Measurements from ENCODE around the gene MAP4K3.

Gene MAP4K3

DNA sequence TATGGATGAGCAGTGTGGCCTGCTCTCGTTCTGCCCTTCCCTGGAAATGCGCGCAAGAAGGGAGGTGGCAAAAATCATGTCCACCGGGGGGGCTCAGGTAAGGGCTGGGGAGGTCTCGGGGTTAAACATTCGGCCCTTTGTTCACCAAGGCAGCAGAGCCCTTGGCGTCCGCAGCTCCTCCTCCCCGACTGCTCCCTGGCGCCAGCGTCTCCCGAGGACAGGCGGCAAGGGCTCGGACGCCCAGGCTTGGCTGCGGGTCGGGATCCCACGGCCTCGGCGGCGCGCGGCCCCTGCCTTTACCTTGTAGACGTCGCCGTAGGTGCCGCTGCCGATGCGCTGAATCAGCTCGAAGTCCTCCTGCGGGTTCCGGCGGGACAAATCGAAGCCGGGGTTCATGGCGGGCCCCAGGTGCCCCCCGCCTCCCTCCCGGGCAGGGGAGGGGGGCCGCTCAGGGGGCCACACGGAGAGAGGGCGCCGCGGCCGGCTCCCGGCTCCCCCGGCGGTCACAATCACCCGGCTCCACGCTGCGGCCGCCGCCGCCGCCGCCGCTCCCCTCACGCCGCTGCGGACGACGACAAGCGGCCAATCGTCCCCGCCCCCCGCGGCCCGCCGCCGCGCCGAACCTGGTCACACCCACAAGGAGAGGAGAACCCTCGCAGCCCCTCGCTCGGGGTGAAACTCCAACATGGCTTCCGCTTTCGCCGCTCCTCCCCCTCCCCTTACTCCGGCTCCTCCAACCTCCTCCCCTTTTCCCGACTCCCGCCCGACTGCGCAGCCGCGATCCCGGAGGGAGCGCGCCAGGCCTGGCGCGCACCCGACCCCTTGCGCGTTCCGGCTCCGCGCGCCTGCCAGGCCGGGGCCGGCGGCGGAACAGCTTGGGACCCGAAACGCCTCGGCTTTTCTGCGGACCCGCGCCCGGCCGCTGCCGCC, at the start of gene MAP4K3:
Gene MAP4K3, minus strand, starts transcription at position 694 of the 930 bp plus-strand sequence. Its CDS starts 298 bp downstream, at position 396.
- in situ Hi-C loops (cut with MboI; ENCODE audit: low sequenced_read_pairs): no loop called here

DNA sequence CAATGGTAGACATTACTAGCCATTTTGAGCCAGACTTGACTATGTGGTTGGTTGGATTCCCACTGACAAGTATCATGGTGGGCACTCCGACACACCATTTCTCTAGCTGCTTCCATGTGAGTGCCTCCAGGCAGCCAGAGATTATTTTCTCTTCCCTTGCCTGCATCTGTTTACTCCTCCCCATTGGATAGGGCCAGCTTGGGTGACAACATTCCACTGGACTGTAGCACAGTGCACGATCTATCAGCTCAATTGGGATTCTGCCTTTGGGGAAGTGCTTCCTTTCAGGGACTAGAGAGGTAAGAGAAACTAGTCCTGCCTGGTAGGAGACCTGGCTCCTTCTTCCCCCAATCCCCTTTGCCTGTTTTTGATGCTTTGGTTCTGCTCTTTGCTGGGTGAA, 49.0 kb upstream of the MAP4K3 start:
- in situ Hi-C loops (cut with MboI; ENCODE audit: low sequenced_read_pairs): no loop called here

DNA sequence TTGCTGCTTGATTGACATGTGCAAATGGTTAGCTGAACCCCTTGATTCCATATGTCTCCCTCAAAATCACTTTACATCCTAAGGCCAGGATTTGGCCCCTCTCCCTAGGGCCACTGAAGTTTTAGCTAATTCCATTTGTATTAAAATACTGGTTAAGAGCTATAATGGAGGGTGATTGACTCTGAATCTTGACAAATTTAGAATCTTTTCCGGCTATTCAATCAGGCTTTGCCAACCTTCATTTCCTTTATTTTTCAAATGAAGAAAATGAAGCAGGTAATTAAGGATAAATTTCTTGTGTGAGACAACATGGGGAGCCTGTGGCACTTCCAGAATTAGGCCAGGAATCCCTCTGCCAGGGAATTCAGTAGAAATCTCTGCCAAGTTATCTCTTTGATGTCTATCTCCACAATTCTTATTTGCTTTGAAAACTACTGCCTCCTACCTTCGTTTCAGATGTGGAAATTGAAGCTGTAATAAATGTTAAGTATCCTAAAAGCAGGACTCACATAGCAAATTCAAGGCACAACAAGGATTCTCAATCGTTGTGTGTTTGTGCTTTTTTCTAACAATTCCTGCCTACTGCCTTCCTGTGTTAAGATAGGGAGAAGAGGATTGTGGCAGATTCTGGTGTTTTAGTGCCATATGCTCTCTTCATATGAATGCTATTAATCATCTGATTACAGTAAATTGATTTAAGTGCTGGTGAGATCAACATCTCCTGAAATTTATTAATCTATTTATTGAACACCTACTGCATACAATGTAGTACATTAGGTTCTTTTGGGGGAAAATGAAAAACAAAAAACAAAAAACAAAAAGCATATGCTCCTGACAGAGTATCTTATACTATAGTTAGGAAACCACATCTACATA, 47.8 kb upstream of the MAP4K3 start:
- in situ Hi-C loops (cut with MboI; ENCODE audit: low sequenced_read_pairs): no loop called here

DNA sequence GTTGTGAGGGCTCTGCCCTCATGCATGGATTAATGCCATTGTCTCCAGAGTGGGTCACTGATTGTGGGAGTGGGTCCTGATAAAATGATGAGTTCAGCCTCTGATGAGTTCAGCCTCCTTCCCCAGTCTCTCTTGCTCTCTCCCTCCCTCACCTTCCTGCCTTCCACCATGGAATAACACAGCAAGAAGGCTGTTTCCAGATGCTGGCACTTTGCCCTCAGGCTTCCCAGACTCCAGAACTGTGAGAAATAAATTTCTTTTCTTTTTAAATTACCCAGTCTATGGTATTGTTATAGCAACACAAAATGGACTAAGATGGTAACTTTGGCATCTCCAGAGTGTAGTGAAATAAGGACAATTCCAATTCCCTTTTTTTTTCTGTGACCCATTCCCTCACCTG, 47.1 kb upstream of the MAP4K3 start:
- in situ Hi-C loops (cut with MboI; ENCODE audit: low sequenced_read_pairs): no loop called here

DNA sequence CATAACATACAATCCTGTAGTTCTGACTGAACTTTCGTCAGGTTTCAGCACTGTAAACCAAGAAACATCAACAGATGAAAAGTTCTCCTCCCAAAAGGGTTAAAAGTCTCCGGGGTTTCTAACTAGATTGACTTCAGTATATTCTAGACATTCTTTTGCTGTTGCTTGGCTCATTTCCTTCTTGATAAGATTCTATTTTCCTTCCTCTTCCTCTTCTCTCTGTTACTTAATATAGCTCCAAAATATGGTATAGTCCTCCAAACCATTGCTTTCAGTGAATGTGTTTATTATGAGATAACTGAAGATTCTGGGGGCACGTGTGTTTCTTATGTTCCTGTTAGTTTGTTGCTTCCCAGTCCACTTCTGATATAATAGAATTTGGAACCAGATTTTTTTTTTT, 46.4 kb upstream of the MAP4K3 start:
- in situ Hi-C loops (cut with MboI; ENCODE audit: low sequenced_read_pairs): no loop called here

DNA sequence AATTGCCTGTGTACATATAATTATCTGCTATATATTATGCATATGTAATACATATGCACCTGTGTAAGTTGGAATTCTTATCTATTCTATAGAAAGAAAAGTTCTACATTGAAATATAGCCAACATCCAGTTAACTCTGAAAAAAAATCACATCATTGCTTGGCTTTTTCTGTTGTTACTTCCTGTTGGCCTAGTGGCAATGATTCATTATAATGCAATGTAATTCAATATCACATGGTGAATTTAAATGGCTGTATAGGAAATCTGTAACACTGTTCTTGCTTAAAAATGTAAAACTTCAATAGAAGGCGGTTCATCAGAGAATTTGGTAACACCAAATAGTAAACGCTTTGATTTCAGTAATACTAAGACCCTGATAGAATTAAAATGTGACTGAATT, 44.5 kb upstream of the MAP4K3 start:
- in situ Hi-C loops (cut with MboI; ENCODE audit: low sequenced_read_pairs): no loop called here

DNA sequence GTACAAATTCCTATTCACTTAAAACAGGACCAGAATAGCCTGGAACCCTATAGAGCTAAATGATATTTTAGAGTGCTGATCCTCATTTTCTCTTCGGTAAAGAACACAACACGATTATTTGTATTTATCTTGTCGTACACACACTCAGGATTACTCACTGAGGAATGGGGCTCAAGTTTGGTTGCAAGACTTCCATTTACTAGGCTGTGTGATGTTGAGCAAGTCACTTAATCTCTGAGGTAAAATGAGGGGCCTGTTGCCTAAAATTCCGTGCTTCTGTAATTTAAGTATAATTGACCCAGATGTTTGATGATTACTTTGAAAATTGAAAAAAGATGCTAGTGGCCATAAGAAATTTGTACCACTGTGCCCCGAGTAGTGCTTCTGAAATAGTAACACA, 42.6 kb upstream of the MAP4K3 start:
- in situ Hi-C loops (cut with MboI; ENCODE audit: low sequenced_read_pairs): no loop called here

DNA sequence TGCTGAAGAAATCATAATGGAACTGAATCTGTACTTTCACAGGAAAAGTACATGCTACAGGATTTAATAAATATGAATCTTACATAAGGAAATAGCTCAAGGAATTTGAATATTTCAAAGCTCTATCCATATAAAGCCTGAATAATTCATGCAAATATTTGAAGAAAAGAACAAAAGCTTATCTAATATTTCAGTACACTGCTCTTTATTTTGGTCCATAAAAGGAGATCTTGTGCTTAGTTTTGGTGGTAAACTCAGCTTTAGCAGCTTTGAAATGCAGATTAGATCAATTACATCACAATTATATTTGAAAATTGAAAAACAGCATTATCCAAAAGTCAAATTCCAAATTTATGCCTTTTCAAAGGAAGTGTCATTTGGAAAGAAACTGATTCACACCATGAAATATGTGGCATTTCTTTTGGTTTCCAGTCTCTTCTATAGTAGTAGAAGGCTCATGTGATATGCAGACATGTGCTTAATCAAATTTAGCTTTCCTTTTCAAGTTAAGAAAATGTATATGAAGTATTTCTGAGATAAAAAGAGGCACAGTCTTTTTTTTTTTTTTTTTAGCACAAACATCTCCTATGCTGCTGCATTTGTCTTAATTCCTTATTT, 42.1 kb upstream of the MAP4K3 start:
- in situ Hi-C loops (cut with MboI; ENCODE audit: low sequenced_read_pairs): no loop called here

DNA sequence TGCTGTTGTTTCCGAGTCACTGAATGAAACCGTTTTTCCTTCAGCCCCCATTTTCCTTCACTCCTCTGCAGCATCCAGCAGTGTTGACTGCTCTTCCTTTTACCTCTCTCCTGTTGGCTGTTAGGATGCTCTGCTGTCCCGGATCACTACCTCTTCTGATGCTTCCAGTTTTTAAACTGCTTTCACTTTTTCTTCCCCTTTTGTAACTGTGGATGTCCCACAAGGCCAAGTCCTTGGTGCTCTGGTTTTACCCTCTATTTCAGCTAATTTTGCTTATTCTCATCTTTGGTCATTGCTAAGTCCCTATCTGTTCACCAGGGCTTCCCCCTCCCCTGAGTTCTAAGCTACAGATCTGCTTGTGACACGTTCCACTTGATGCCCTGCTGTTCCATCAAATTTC, 39.4 kb upstream of the MAP4K3 start:
- in situ Hi-C loops (cut with MboI; ENCODE audit: low sequenced_read_pairs): no loop called here

DNA sequence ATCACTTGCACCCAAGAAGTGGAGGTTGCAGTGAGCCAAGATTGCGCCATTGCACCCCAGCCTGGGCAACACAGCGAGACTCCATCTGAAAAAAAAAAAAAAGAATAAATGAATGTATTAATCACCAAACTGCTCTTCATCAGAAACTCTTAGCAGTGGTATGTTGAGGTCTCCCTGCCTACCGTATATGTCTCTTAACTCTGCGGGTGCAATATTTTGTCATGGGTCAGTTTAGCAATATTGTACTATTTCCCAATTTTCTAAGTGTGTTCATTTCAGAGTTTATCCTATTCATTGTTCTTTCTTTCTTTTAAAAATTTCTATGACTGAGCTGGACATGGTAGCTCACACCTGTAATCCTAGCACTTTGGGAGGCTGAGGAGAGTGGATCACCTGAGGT, 37.9 kb upstream of the MAP4K3 start:
- in situ Hi-C loops (cut with MboI; ENCODE audit: low sequenced_read_pairs): no loop called here

DNA sequence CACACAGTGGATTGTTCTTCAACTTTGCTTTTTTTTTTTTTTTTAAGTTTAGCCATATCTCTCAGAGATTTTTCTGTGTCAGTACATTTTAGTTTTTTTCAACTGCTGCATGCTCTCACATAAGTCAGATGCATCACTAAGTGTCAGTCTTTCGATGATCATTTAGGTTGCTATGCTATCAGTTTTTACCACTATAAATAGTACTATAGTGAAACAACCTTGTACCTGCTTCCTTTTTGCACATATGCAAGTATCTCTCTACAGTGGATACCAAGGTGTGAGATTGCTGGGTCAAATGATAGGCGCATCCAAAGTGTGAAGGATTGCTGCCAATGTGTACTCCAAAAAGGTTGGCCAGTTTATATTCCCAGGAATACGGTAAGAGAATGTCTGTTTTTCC, 33.5 kb upstream of the MAP4K3 start:
- in situ Hi-C loops (cut with MboI; ENCODE audit: low sequenced_read_pairs): no loop called here

DNA sequence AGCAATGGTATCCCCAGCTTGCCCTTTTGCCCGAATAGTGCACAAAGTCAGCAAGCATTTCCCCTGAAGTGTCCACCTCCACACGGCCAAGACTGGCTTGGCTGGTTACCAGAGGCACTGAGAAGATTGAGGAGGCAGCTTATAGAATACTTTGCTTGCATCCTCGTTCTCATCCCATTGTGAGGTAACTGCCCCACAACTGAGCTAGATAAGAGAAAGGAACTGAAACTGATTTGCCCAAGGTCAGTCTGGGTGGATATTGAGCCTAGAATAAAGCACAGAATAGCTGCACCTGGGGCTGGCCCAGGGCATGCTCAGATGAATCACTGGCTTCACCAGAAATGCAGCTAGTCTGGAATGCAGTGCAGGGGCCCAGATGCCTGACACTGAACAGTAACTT, 32.7 kb upstream of the MAP4K3 start:
- in situ Hi-C loops (cut with MboI; ENCODE audit: low sequenced_read_pairs): no loop called here

DNA sequence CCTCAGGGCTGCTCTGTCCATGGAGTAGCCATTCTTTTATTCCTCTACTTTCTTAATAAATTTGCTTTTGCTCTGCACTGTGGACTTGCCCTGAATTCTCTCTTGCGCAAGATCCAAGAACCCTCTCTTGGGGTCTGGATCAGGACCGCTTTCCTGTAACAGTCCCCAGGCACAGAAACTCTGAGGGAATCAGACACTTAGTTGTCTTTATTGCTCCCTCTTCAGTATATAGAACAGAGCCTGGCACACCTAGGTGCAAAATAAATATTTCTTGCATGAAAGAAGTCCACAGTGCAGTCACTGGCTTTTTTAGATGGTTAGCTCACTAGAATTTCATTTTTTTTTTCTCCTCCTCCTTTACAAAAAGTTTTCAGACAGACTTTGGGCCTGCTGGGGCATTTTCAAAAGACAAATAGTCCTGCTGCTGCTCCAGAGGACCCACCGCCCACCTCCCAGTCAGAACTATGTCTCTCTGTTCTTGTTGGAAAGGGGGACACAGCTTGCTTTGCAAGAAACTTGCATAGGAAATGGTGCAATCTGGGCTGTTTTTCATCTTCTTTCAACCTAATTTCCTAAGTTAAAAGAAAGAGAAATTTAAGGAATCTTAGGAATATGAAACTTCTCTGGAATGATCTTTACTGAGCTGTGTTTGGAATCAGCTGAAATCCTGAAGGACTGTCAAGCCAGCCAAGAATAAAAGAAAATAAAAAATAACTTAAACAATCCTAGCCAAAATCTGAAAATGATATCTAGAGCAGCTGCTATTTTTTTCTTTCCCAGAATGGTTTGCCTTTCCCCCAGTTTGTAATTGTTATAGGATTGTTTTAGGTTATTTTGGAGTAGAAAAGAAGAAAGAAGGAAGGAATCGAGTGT, 31.7 kb upstream of the MAP4K3 start:
- in situ Hi-C loops (cut with MboI; ENCODE audit: low sequenced_read_pairs): no loop called here

DNA sequence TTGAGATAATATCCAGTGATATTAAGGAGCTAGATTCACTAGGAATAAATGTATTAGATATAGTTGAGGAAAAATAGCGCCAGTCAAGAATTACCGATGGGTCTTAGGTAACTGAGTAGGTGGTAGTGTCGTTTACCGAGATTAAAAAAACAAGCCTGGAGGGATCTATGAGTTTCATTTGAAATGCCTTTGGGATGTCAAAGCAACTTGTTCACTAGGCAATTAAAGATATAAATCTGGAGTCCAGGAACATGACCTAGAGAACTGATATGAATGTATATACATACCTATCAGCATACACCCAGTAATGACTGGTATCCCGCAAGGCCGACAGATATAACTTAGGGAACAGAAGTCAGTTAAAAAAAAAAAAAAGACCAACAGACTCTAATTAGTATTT, 29.2 kb upstream of the MAP4K3 start:
- in situ Hi-C loops (cut with MboI; ENCODE audit: low sequenced_read_pairs): no loop called here

DNA sequence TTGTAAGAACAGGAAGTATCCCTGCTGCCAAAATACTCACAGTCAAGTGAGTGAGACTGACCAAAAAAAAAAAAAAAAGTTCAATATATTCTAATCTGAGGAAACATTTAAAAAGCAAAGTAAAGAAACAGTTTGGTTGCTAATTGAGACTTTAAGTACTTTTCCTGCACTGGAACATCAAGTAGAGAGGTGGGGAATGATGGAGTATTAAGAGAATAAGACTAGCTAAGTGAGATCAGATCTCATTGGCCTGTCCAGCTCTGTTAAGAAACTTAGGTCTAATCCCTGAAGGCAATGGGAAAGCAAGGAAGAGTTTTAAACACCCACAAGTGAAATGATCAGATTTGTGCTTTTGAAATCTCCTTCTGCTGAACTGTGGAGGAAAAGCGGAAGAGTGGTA, 27.8 kb upstream of the MAP4K3 start:
- in situ Hi-C loops (cut with MboI; ENCODE audit: low sequenced_read_pairs): no loop called here

DNA sequence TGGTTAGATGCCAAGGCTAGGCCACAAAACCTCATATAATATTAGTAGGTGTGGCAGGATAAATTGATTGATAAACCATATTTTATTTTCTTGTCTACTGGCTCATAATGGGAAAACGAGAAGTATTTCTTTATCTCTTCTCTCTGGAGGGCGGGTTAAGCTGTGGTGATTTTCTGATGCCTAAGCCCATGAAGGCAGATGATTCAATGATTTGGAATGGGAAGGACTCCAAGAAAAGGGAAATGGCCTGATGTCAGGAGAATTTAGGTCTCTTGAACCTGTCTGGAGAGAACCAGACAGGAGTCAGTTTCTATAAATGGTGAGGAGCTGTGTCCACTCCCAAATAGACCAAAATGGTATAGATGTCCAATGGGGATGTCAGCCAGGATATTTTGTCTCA, 18.7 kb upstream of the MAP4K3 start:
- in situ Hi-C loops (cut with MboI; ENCODE audit: low sequenced_read_pairs): no loop called here

DNA sequence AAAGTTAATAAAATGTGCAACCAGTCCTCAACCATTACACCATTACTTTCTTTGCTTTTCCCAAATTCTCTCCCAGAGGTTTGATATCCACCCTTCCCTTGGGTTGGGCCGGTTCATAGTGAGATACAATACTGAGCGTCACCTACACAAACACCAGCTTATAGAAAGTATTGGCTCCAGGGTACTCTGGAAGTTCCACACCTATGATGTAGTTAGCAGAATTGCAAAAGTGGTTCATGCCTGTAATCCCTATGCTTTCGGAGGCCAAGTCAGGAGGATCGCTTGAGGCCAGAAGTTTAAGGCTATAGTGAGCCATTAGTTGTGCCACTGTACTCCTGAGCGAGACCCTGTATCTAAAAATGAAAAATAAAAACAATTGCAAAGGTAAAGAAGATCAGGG, 15.3 kb upstream of the MAP4K3 start:
- in situ Hi-C loops (cut with MboI; ENCODE audit: low sequenced_read_pairs): no loop called here

DNA sequence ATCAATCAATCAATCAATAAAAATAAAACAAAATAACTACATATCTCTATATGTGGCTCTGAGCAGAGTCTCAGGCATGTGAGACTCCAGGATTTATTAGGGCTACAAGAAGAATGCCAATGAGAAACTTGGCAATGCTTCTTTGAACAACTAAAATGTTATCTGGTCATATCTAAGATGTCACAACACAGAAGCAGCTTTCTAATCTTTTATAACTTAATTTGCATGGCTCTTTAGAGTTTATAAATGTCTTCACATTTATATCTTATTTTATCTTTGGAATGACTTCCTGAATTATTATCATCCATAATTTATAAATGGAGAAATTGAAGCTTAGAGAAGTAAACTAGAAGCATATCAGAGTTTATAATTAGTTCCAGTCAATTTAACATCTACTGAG, 14.9 kb upstream of the MAP4K3 start:
- in situ Hi-C loops (cut with MboI; ENCODE audit: low sequenced_read_pairs): no loop called here

DNA sequence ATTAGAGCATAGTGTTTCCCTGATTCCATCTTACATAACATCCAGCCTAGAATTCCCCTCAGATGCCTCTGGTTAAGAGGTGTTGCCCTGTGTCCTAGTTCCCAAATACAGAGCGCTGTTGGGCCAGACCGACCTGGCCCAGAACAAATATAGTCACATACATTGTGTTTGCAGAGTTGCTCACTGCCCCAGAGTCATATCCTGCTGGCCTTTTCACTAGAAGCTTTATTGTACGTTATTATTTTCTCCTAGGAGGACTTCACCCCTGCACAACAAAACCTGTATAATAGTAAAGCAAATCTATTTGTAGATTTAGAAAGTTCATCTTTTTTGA, 11.1 kb upstream of the MAP4K3 start:
- in situ Hi-C loops (cut with MboI; ENCODE audit: low sequenced_read_pairs): no loop called here

DNA sequence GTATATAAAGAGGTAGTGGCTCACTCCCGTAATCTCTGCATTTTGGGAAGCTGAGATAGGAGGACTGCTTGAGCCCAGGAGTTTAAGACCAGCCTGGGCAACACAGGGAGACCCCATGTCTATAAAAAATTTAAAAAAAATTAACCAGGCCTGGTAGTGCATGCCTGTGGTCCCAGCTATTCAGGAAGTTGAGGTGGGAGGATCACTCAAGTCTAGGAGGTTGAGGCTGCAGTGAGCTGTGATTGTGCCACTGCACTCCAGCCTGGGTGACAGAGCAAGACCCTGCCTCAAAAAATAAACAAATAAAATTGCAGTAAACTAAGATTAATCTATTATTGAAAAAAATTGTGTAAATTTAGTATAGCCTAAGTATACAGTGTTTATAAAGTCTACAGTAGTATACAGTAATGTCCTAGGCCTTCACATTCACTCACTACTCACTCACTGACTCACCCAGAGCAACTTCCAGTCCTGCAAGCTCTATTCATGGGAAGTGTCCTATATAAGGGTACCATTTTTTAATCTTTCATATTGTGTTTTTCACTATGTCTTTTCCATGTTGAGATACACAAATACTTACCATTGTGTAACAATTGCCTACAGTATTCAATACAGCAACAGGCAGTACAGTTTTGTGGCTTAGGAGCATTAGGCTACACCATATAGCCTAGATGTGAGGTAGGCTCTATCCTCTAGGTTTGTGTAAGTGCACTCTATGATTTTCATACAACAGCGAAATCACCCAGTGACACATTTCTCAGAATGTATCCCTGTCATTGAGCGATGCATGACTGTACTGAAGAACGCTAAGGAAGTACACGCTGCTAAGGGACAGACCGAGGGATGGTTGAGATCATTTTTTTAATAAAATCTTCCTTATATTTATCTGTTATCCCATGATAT, 10.4 kb upstream of the MAP4K3 start:
- in situ Hi-C loops (cut with MboI; ENCODE audit: low sequenced_read_pairs): no loop called here

All from HL-60/S4 (cell line).